ENCODE results near the gene TMEM215.

- no peak for TF ChIP-seq ZC3H10 (CRISPR knock-in tag; IDR thresholded peaks at IDR 0.05)
- no peak for TF ChIP-seq BACH2 (CRISPR knock-in tag; IDR thresholded peaks at IDR 0.05; ENCODE audit: borderline replicate concordance)
Observed at GRCh38 chr9:32783168-32783891, at the start of gene TMEM215.
